NCI-H146 treated with DMSO at 0.1 percent for 48 hours (cell line): Measurements from ENCODE around the gene BTG1.

ENCODE experiments used
- DNase-seq: peaks from one replicate; lab custom pipeline; 2025; ENCODE audit not compliant: unreplicated experiment; lab: John Stamatoyannopoulos, UW

BTG1 gene

GRCh38 chr12:92134638-92135274 is 10.9 kb downstream of the BTG1 start:
- no peak for DNase-seq

DNA sequence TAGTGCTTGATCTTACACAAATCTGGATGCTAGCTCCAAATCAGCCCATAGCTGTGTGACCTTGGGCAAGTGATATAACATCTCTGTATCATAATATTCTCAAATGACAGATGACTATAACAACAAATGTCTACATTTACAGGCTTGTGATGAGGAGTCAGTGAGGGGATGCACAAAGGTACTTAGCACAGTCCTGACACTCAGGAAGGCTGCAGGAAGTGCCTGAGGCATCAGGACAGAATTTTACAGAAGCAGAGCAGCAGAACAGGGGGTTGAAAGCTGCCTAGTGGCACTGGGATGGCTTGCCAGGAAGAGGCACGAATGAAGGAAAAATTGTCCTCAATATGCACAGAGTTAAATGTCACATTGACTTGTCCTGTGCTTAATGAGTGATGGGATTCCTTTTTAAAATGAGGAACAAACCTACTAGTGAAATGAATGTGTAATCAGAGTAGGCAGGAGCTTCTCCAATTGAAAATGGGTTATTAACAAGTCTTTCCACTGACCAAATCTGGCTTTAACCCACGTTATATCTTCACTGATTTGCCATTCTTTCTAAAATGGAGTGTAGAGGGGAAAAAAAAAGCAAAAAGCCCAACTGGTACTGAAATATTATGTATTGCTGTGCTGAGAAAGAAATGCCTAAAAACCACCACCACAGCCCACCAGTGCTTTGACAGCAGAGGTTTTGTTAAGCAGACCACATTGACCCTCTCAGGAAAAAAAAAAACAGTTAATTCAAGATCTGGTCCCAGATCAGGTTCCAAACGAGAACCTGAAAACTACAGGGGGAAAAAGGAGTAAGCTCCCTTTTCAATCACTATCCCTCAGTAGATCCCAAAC is 11.6 kb downstream of the BTG1 start:
- DNase-seq: no peak

DNA sequence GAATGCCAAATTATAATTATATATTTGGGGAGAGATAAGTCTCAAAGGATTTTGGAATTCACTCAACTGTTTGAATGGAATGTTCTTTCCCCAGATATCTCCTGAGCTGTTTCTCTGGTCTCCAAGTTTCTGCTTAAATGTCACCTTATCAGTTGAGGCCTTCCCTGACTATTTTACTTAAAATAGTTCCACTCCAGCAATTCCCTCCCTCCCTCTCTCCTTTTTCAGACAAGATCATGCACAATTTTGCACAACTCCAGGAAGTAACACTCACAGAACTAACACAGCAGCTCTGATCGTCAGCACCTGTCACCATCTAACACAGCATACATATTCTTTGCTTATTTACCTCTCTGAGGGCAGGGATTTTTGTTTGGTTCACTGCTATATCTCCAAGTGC is 12.5 kb downstream of the BTG1 start:
- DNase-seq: no peak

GRCh38 chr12:92132288-92132687 is 13.4 kb downstream of the BTG1 start:
- DNase-seq: no peak

DNA sequence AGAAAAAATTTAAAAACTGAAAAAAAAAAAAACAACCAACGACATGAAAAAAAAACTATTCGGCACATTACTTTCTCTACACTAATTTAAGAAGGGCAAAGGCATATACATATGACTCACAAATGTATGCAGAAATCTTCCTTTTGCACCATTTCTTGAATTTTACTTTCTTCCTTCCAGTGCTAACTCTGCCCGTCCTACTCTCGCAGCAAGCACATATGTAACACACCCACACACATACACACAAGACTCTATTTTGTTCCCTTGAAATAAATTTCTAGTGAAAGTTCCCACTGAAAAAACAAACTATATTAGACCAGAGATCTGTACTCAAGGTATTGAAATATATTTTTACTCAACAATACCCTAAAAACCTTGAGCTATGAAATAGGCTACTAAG is 14.6 kb downstream of the BTG1 start:
- DNase-seq: no peak

- DNase-seq: no peak
Observed at GRCh38 chr12:92129609-92130008, 16.0 kb downstream of the BTG1 start.

- no peak for DNase-seq
Observed at GRCh38 chr12:92128612-92129011, 17.0 kb downstream of the BTG1 start.

DNA sequence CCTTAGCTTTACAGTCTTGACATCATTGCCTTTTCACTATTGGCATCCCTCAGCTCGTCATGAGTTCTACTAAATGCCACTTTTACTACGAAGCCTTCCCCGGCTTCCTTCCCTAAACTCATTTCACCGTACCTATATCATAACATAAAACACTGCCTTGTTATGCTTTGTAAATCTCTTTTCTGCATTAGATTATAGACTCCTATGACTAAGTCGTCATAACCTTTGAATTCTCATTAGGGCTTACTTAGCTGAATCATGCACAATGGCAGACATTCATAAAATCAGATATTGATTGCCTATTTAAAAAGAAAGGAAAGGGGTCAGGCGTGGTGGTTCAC is 21.0 kb downstream of the BTG1 start:
- DNase-seq: no peak

GRCh38 chr12:92123780-92124688 is 21.6 kb downstream of the BTG1 start:
- no peak for DNase-seq

DNA sequence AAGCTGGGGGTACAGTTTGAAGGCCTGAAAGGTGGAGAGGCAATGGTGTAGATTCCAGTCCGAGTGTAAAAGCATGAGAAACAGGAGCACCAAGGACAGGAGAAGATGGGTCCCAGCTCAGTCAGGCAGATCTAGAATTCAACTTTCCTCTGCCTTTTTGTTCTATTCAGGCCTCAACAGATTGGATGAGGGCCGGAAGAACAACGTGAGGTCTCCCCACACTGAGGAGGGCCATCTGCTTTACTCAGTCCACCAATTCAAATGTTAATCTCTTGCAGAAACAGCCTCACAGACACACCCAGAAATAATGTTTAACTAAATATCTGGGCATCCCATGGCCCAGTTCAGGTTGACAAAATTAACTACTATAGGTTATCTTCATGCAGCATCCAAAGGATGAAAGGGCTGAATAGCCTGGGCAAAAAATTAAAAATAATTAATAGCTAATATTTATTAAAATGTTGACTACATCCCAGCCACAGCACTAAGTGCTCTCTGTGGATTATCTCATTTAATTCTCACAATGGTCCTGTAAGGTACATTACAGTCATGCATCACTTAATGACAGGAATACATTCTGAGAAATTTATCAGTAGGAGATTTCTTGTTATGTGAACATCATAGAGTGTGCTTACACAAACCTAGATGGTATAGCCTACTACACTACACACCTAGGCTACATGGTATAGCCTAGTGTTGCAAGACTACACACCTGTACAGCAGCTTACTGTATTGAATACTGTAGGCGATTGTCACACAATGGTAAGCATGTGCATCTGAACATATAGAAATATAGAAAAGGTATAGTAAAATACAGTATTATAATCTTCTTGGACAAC is 22.5 kb downstream of the BTG1 start:
- DNase-seq: no peak

DNA sequence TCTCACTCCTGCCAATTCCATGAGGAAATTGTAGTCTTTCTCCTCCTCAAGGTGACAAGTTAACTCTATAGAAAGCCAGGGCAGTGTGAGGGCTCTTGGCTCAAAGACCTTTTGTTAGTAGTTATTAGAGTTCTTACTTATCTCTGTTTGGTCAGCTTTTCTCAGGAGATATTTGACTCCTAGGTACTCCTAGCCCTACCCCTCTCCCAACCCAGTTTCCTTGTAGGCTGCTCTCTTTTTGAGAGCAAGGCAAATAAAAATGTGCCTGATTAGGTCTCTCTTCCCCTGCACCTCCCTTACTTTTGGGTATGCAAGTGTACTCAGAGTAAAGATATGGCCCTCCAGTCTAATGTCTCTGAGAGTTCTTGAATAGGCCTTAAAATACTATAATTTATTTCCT is 23.8 kb downstream of the BTG1 start:
- no peak for DNase-seq

DNA sequence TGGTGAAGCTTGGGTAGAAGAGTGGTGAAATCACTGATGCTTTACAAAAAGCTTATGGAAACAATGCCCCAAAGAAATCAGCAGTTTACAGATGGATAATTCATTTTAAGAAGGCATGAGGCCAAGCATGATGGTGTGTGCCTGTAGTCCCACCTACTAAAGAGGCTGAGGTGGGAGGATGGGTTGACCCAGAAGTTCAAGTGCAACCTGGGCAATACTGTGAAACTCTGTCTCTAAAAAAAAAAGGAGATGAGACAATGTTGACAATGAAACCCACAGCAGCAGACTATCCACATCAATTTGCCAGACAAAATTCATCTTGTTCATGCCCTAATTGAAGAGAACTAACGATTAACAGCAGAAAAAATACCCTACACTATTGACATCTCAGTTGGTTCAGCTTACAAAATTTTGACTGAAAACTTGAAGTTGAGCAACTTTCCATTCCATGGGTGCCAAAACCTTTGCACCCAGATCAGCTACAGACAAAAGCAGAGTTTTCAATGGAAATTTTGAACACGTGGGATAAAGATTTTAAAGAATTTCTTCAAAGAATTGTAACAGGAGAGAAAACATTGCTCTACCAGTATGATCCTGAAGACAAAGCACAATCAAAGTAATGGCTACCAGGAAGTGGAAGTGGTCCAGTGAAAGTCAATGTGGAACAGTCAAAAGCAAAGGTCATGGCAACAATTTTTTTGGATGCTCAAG is 26.7 kb downstream of the BTG1 start:
- no peak for DNase-seq

GRCh38 chr12:92114834-92115233 is 30.8 kb downstream of the BTG1 start:
- DNase-seq: no peak

DNA sequence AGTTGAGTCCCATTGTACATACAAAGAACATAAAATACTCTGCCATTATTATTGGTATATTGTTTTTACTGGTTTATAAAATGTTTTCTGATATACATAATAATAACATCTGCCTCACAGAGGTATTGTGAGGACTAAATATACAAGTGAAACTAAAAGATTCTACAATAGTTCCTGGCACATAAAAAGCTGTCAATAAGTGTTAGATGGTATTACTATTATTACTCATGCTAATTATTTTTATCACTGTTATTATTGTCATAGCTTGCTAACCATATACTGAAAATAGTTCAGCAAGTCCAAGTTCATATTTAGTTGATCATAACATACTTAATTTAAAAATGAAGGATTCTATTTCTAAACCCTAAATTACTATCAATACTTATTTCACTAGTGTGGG is 34.4 kb downstream of the BTG1 start:
- DNase-seq: no peak

- peak; percentile 39 for DNase-seq
Observed at GRCh38 chr12:92110083-92110640, 35.5 kb downstream of the BTG1 start.

DNA sequence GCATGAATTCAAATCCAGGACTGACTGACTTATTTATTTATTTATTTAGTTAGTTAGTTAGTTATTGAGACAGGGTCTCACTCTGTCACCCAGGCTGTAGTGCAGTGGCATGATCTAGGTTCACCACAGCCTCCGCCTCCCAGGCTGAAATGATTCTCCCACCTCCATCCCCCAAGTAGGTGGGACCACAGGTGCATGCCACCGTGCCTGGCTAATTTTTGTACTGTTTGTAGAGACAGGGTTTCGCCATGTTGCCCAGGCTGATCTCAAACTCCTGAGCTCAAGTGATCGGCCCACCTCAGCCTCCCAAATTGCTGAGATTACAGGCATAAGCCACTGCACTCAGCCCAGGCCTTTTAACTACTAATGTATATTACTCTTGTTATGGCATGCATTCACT is 36.0 kb downstream of the BTG1 start:
- DNase-seq: no peak

- no peak for DNase-seq
Observed at GRCh38 chr12:92108651-92109050, 37.0 kb downstream of the BTG1 start.

- peak; percentile 84 for DNase-seq
Observed at GRCh38 chr12:92107621-92108131, 38.0 kb downstream of the BTG1 start.

- DNase-seq: no peak
Observed at GRCh38 chr12:92107094-92107493, 38.6 kb downstream of the BTG1 start.

DNA sequence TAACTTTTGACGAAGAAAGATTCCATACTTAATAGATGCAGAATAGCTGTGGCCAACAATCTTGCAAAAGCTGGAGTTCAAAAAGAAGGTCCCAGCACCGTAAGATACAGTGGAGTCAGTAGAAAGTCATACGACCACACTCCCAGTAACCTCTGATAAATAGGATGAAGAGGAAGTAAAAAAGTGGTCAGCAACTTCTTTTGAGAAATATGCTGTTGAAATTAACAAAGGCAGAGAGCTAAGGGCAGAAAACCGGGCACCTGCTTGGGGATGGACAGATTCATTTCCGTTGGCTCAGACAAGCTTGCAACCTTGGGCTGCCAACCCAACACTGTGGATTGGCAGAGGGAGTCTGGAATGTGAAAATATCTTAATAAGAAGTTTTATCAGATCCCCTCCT is 40.0 kb downstream of the BTG1 start:
- no peak for DNase-seq
